Measurements from ENCODE around the gene CCR7.

Gene CCR7

DNA sequence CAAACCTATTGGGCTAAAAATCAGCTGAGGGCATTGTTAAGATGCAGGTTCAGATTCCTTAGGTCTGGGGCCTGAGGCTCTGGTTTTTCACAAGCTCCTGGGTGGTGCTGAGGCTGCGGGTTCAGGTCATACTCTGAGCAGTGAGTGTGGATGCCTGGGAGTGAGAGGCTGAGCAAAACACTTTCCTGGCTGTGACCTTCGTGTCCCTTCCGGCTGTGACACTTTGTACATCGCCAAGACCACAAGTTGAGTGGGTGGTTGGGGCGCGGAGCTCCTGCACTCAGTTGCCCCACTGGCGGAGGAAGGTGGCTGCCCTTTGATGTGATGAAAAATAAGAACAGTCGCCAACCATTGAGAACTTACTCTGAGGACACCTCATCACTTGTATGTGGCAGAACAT lies 24.8 kb downstream of the CCR7 start:
- TF ChIP-seq, protein P1, sequence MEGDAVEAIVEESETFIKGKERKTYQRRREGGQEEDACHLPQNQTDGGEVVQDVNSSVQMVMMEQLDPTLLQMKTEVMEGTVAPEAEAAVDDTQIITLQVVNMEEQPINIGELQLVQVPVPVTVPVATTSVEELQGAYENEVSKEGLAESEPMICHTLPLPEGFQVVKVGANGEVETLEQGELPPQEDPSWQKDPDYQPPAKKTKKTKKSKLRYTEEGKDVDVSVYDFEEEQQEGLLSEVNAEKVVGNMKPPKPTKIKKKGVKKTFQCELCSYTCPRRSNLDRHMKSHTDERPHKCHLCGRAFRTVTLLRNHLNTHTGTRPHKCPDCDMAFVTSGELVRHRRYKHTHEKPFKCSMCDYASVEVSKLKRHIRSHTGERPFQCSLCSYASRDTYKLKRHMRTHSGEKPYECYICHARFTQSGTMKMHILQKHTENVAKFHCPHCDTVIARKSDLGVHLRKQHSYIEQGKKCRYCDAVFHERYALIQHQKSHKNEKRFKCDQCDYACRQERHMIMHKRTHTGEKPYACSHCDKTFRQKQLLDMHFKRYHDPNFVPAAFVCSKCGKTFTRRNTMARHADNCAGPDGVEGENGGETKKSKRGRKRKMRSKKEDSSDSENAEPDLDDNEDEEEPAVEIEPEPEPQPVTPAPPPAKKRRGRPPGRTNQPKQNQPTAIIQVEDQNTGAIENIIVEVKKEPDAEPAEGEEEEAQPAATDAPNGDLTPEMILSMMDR (IDR thresholded peaks at IDR 0.05) = no peak
- no peak for DNase-seq (ENCODE audit: low spot score)
- Histone ChIP-seq H3K27ac (peak overlapping the region in 1 of 2 donors; percentile 89), H3K4me3 (no peak overlapping the region)

- no peak for DNase-seq (ENCODE audit: low spot score)
- Histone ChIP-seq H3K4me3 (no peak overlapping the region), H3K27ac (peak overlapping the region in 1 of 2 donors; percentile 89)
- TF ChIP-seq, protein P1 (IDR thresholded peaks at IDR 0.05) = no peak
Measured at GRCh38 chr17:40539711-40540411, 25.4 kb downstream of the CCR7 start.

DNA sequence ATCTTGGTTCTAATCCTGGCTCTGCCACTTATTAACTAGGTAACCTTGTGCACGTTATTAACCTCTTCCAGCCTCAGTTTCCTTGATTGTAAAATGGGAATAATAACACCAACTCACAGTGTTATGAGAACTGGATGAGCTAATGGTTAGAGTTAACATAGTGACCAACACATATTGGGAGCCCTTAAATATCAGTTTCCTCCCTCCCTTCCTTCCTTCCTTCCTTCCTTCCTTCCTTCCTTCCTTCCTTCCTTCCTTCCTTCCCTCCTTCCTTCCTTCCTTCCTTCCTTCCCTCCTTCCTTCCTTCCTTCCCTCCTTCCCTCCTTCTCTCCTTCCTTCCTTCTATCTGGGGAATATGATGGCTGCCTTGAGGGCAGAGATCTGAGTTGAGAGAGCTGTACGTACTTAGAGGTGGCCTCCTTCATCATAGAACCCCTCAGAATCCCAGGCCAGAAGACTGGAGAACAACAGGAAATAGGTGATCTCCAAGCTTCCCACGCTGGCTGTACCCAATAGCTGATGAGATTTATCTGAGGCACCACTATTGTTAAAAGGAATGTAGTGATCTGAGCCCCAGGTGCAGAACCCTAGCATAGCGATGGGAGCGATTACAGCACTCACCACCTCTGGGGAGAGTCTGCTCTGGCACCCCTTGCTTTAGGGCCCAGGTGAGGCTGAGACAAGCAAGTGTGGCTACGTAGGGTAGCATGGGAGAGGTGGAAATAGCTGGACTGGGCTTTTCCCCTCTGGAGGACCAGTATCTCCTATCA lies 26.2 kb downstream of the CCR7 start:
- TF ChIP-seq, protein P1 (IDR thresholded peaks at IDR 0.05) = no peak
- no peak overlapping the region for H3K4me3 ChIP-seq
- no peak for DNase-seq (ENCODE audit: low spot score)
- H3K27ac ChIP-seq = peak overlapping the region; percentile 51 to 89

- no peak for DNase-seq (ENCODE audit: low spot score)
- Histone ChIP-seq H3K27ac (peak overlapping the region; percentile 51 to 89), H3K4me3 (no peak overlapping the region)
- TF ChIP-seq, protein P1 (IDR thresholded peaks at IDR 0.05) = no peak
Measured at GRCh38 chr17:40538019-40538935, 27.0 kb downstream of the CCR7 start.

DNA sequence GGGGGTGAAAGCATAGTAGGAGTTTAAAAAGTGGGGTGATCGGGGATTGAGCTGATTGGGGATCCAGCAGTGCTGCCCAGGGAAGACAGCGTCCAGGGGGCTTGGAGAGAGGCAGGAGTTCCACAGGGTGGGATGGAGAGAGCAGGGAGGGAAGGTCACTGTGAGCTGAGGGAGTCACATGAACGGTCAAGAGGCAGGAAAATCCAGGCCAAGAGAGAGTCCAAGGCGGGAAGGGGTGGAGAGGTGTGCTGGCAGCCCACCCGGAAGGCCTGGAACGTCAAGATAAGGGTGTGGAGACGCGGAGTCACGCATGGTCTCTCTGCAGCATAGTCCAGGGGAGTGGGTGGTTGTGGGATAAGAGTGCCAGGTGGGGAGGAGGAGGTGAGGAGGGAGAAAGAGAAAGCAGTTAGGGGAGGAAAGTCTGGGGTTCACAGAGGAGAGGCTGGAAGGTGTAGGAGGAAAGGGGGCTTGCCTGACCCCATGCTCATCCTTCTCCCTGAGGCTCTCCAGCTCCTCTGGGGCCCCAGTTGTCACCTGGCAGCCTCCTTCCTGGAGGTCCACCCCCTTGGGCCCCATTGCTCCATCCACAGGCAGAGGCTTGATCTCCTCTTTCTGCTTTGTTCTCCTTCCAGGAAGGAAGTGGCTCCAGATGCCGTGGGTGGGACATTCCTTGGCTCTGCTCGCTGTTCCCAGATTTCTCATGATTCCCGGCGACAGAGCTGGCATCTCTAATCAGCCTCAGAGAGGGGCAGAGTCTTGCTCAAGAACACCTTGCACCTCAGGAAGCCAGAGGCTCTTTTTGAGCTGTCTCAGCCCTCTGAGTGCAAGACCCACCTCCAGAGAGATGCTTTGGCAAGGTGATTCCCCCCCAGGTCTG lies 28.7 kb downstream of the CCR7 start:
- TF ChIP-seq, protein P1 (IDR thresholded peaks at IDR 0.05) = no peak
- Histone ChIP-seq H3K4me3 (peak overlapping the region; percentile 1), H3K27ac (peak overlapping the region; percentile 51 to 89)
- no peak for DNase-seq (ENCODE audit: low spot score)

DNA sequence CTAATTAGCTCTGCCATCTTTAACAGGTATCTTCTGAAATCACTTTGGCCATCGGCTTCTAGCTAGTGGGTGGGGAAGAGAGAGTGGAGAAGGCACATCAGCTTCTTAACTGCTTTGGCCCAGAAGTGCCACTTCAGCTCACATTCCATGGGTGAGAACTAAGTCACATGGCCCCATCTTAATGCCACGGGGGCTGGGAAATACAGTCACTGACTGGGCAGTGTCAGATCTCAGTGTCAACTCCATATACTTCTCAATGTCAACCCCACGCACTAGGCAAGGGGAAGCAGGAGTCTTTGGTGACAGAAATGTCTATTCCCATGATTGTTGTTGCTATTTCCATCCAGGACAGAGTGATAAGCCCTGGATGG lies 29.4 kb downstream of the CCR7 start:
- no peak for DNase-seq (ENCODE audit: low spot score)
- Histone ChIP-seq H3K27ac (peak overlapping the region; percentile 51 to 89), H3K4me3 (peak overlapping the region; percentile 1)
- TF ChIP-seq, protein P1 (IDR thresholded peaks at IDR 0.05) = no peak
